ENCODE measurements around the gene THAP8. TPM values are rescaled to one million over a fixed set of nuclear protein-coding genes. Genes with fewer than 3 reads are reported as not detected.

Gene THAP8
- total RNA-seq, 1 experiment from 2014 or later: 6.6 TPM

DNA sequence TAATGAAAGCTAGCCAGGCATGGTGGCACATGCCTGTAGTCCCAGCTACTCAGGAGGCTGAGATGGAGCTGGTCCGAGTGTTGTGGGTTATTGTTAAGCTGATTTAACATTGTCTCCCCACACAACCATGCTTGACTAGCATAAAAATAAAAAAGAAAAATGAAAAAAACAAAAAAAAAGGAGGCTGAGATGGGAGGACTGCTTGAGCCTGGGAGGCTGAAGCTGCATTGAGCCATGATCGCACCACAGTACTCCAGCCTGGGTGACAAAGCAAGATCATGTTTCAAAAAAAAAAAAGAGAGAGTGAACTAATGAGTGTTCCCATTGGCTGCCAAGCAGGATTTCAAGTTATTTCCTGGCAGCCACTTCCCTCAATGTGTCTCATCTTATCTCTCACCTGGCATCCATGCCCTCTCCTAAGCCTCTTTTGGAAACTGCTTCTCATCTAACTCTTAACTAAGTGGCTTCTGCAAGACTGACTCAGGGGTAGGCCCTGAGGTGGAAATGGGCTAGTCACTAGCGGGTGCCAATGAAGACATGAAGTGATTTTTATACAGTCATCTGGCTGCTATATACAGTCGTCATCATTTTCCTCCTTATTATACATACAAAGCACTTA is 4.9 kb downstream of the THAP8 start:
- H3K27ac Mint-ChIP-seq: no peak overlapping the region
- H3K27me3 Mint-ChIP-seq (ENCODE audit: low read depth): no peaks in the 10 kb centered on the region
- POLR2A ChIA-PET: no interaction called here
- CTCF ChIA-PET: no interaction called here
- TF ChIP-seq, protein P1, sequence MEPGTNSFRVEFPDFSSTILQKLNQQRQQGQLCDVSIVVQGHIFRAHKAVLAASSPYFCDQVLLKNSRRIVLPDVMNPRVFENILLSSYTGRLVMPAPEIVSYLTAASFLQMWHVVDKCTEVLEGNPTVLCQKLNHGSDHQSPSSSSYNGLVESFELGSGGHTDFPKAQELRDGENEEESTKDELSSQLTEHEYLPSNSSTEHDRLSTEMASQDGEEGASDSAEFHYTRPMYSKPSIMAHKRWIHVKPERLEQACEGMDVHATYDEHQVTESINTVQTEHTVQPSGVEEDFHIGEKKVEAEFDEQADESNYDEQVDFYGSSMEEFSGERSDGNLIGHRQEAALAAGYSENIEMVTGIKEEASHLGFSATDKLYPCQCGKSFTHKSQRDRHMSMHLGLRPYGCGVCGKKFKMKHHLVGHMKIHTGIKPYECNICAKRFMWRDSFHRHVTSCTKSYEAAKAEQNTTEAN (CRISPR knock-in tag; IDR thresholded peaks at IDR 0.05): no peak
- TF ChIP-seq GTF2I (CRISPR knock-in tag; conservative IDR thresholded peaks at IDR 0.05) (no peak), SMAD4 (CRISPR knock-in tag; IDR thresholded peaks at IDR 0.05) (no peak), EMX1 (CRISPR knock-in tag; IDR thresholded peaks at IDR 0.05) (no peak), GABPB1 (CRISPR knock-in tag; IDR thresholded peaks at IDR 0.05) (no peak), ZNF263 (CRISPR knock-in tag; IDR thresholded peaks at IDR 0.05; ENCODE audit: low read depth) (no peak), ZNF317 (CRISPR knock-in tag; IDR thresholded peaks at IDR 0.05; ENCODE audit: borderline replicate concordance, low read depth) (no peak), ATF1 (CRISPR knock-in tag; IDR thresholded peaks at IDR 0.05) (no peak), SOX15 (CRISPR knock-in tag; IDR thresholded peaks at IDR 0.05) (no peak), HMGA2 (CRISPR knock-in tag; IDR thresholded peaks at IDR 0.05) (no peak)
- TF ChIP-seq, protein P2, sequence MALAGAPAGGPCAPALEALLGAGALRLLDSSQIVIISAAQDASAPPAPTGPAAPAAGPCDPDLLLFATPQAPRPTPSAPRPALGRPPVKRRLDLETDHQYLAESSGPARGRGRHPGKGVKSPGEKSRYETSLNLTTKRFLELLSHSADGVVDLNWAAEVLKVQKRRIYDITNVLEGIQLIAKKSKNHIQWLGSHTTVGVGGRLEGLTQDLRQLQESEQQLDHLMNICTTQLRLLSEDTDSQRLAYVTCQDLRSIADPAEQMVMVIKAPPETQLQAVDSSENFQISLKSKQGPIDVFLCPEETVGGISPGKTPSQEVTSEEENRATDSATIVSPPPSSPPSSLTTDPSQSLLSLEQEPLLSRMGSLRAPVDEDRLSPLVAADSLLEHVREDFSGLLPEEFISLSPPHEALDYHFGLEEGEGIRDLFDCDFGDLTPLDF (CRISPR knock-in tag; IDR thresholded peaks at IDR 0.05): no peak
- TF ChIP-seq, protein P3, sequence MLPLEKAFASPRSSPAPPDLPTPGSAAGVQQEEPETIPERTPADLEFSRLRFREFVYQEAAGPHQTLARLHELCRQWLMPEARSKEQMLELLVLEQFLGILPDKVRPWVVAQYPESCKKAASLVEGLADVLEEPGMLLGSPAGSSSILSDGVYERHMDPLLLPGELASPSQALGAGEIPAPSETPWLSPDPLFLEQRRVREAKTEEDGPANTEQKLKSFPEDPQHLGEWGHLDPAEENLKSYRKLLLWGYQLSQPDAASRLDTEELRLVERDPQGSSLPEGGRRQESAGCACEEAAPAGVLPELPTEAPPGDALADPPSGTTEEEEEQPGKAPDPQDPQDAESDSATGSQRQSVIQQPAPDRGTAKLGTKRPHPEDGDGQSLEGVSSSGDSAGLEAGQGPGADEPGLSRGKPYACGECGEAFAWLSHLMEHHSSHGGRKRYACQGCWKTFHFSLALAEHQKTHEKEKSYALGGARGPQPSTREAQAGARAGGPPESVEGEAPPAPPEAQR (CRISPR knock-in tag; IDR thresholded peaks at IDR 0.05): no peak
- TF ChIP-seq, protein P4, sequence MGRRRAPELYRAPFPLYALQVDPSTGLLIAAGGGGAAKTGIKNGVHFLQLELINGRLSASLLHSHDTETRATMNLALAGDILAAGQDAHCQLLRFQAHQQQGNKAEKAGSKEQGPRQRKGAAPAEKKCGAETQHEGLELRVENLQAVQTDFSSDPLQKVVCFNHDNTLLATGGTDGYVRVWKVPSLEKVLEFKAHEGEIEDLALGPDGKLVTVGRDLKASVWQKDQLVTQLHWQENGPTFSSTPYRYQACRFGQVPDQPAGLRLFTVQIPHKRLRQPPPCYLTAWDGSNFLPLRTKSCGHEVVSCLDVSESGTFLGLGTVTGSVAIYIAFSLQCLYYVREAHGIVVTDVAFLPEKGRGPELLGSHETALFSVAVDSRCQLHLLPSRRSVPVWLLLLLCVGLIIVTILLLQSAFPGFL (CRISPR knock-in tag; IDR thresholded peaks at IDR 0.05; ENCODE audit: borderline replicate concordance): no peak
- TF ChIP-seq, protein P5, sequence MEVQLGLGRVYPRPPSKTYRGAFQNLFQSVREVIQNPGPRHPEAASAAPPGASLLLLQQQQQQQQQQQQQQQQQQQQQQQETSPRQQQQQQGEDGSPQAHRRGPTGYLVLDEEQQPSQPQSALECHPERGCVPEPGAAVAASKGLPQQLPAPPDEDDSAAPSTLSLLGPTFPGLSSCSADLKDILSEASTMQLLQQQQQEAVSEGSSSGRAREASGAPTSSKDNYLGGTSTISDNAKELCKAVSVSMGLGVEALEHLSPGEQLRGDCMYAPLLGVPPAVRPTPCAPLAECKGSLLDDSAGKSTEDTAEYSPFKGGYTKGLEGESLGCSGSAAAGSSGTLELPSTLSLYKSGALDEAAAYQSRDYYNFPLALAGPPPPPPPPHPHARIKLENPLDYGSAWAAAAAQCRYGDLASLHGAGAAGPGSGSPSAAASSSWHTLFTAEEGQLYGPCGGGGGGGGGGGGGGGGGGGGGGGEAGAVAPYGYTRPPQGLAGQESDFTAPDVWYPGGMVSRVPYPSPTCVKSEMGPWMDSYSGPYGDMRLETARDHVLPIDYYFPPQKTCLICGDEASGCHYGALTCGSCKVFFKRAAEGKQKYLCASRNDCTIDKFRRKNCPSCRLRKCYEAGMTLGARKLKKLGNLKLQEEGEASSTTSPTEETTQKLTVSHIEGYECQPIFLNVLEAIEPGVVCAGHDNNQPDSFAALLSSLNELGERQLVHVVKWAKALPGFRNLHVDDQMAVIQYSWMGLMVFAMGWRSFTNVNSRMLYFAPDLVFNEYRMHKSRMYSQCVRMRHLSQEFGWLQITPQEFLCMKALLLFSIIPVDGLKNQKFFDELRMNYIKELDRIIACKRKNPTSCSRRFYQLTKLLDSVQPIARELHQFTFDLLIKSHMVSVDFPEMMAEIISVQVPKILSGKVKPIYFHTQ (CRISPR knock-in tag; IDR thresholded peaks at IDR 0.05): no peak
- DNase-seq (ENCODE audit: low spot score) (no peak), ATAC-seq (no peak)
- no peaks in the 10 kb centered on the region for H3K36me3 Mint-ChIP-seq
- no peaks in the 10 kb centered on the region for H3K9me3 Mint-ChIP-seq
- H3K4me1 Mint-ChIP-seq: peaks cover 19% of the 10 kb centered on the region
- no peak overlapping the region for H3K4me3 Mint-ChIP-seq

DNA sequence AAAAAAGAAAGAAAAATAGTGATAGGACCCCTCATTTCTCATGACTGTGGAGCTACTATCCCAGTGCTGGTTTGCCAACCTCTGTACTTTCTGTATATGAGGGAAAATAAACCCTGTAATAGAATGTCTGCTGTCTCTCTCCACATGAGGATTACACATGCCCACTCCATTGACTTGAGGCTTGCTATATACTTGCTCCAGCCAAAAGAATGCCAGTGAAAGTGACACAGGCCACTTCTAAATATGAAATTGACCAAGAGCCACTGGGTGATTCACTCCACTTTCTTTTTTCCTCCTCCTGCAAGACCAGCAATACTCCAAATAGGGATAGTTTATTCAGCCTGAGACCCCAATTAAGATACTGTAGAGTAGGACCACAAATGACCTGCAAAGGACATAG is 6.2 kb downstream of the THAP8 start:
- H3K27ac Mint-ChIP-seq: no peak overlapping the region
- ChIA-PET CTCF (interaction anchor here (0.6 kb wide), 1 partner anchor 28 kb away, joined by 3 read pairs; no protein-coding TSS in a partner anchor), POLR2A (interaction anchor here (0.7 kb wide), 1 partner anchor 1728 kb away, joined by 4 read pairs; no protein-coding TSS in a partner anchor)
- H3K4me1 Mint-ChIP-seq: peaks cover 13% of the 10 kb centered on the region
- no peaks in the 10 kb centered on the region for H3K9me3 Mint-ChIP-seq
- no peaks in the 10 kb centered on the region for H3K27me3 Mint-ChIP-seq (ENCODE audit: low read depth)
- H3K36me3 Mint-ChIP-seq: no peaks in the 10 kb centered on the region
- no peak for DNase-seq (ENCODE audit: low spot score)
- no peak for ATAC-seq
- no peak overlapping the region for H3K4me3 Mint-ChIP-seq
- TF ChIP-seq SMAD3 (CRISPR knock-in tag; IDR thresholded peaks at IDR 0.05; ENCODE audit: borderline replicate concordance): no peak
- TF ChIP-seq TP53 (CRISPR knock-in tag; IDR thresholded peaks at IDR 0.05): no peak
- TF ChIP-seq JAZF1 (CRISPR knock-in tag; IDR thresholded peaks at IDR 0.05): no peak
- TF ChIP-seq, protein P6, sequence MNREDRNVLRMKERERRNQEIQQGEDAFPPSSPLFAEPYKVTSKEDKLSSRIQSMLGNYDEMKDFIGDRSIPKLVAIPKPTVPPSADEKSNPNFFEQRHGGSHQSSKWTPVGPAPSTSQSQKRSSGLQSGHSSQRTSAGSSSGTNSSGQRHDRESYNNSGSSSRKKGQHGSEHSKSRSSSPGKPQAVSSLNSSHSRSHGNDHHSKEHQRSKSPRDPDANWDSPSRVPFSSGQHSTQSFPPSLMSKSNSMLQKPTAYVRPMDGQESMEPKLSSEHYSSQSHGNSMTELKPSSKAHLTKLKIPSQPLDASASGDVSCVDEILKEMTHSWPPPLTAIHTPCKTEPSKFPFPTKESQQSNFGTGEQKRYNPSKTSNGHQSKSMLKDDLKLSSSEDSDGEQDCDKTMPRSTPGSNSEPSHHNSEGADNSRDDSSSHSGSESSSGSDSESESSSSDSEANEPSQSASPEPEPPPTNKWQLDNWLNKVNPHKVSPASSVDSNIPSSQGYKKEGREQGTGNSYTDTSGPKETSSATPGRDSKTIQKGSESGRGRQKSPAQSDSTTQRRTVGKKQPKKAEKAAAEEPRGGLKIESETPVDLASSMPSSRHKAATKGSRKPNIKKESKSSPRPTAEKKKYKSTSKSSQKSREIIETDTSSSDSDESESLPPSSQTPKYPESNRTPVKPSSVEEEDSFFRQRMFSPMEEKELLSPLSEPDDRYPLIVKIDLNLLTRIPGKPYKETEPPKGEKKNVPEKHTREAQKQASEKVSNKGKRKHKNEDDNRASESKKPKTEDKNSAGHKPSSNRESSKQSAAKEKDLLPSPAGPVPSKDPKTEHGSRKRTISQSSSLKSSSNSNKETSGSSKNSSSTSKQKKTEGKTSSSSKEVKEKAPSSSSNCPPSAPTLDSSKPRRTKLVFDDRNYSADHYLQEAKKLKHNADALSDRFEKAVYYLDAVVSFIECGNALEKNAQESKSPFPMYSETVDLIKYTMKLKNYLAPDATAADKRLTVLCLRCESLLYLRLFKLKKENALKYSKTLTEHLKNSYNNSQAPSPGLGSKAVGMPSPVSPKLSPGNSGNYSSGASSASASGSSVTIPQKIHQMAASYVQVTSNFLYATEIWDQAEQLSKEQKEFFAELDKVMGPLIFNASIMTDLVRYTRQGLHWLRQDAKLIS (CRISPR knock-in tag; IDR thresholded peaks at IDR 0.05; ENCODE audit: borderline replicate concordance): no peak
- no peak for TF ChIP-seq MXD4 (CRISPR knock-in tag; IDR thresholded peaks at IDR 0.05; ENCODE audit: borderline replicate concordance)
- no peak for TF ChIP-seq SMAD4 (CRISPR knock-in tag; IDR thresholded peaks at IDR 0.05)
- TF ChIP-seq GABPB1 (CRISPR knock-in tag; IDR thresholded peaks at IDR 0.05): no peak
- TF ChIP-seq, protein P7, sequence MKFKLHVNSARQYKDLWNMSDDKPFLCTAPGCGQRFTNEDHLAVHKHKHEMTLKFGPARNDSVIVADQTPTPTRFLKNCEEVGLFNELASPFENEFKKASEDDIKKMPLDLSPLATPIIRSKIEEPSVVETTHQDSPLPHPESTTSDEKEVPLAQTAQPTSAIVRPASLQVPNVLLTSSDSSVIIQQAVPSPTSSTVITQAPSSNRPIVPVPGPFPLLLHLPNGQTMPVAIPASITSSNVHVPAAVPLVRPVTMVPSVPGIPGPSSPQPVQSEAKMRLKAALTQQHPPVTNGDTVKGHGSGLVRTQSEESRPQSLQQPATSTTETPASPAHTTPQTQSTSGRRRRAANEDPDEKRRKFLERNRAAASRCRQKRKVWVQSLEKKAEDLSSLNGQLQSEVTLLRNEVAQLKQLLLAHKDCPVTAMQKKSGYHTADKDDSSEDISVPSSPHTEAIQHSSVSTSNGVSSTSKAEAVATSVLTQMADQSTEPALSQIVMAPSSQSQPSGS (CRISPR knock-in tag; IDR thresholded peaks at IDR 0.05; ENCODE audit: borderline replicate concordance, low read depth): no peak
- no peak for TF ChIP-seq ZNF138 (CRISPR knock-in tag; conservative IDR thresholded peaks at IDR 0.05)

Measured in WTC11 (cell line).